Measurements from ENCODE around the gene NUDT6. TPM values are rescaled to one million over a fixed set of nuclear protein-coding genes. Genes with fewer than 3 reads are reported as not detected.

The NUDT6 gene
- total RNA-seq, 2 donors from 2014 or later, result 4.9 to 18.5 TPM

Other genes starting within 250 kb of the NUDT6 start
- gene BBS12, start 189.9 kb downstream of the NUDT6 start, total RNA-seq, result 10 to 100 TPM in 1 of 2 donors, 1 to 10 TPM in 1; 5.9 to 10.2 TPM
- gene FGF2, start 95.8 kb downstream of the NUDT6 start, total RNA-seq, result 10 to 100 TPM in 1 of 2 donors, 1 to 10 TPM in 1; 4.3 to 11.6 TPM